Right lobe of liver (tissue), 6 donors: Measurements from ENCODE around the gene OR14C36. TPM values are rescaled to one million over a fixed set of nuclear protein-coding genes. Genes with fewer than 3 reads are reported as not detected.

ENCODE experiments used
- ATAC-seq, 4 donors: fragments of 200-7000 bp; cut with Tn5 transposase; one replicate each; pipeline ENCODE4 v1.9.1; 2020; ENCODE audit warnings: mild to moderate bottlenecking in 4 of 4, moderate library complexity in 4 of 4
- DNase-seq, 3 donors: peaks; one replicate each; pipeline ENCODE4 v3.0.0-alpha.2; 2020
- H3K27ac ChIP-seq, 3 donors: fragments of 200-600 bp; one replicate each; pipeline ENCODE4 v1.8.0; 2022
- H3K27me3 ChIP-seq, 2 donors: fragments of 200-600 bp; one replicate each; pipeline ENCODE4 v1.8.0; 2022
- H3K36me3 ChIP-seq, 4 donors: fragments of 200-600 bp; sonication (generic) in 1 of 4; one replicate each; pipeline versions ENCODE4 v1.5.1 to v1.8.0; 2017 to 2022; ENCODE audit warnings: control low read depth in 1 of 4
- H3K4me1 ChIP-seq, 4 donors: fragments of 200-600 bp; sonication (generic) in 1 of 4; one replicate each; pipeline versions ENCODE4 v1.5.1 to v1.8.0; 2017 to 2022; ENCODE audit warnings: control low read depth in 1 of 4
- H3K4me3 ChIP-seq, 3 donors: fragments of 200-600 bp; one replicate each; pipeline ENCODE4 v1.8.0; 2022
- H3K9me3 ChIP-seq, 4 donors: fragments of 200-600 bp; sonication (generic) in 1 of 4; one replicate each; pipeline versions ENCODE4 v1.5.1 to v1.8.0; 2017 to 2022; ENCODE audit warnings: control low read depth in 1 of 4
- CTCF ChIP-seq, 4 donors: fragments of 200-600 bp in 3 of 4; fragments of 450-650 bp in 1 of 4; IDR thresholded peaks; one replicate each; pipeline versions ENCODE4 v1.5.1 to v1.8.0; 2016 to 2022; ENCODE audit warnings: antibody characterized with exemption in 4 of 4, mild to moderate bottlenecking in 2 of 4
- POLR2A ChIP-seq: fragments of 450-650 bp; IDR thresholded peaks from one replicate; pipeline ENCODE4 v1.6.1; 2017; ENCODE audit warnings: antibody characterized with exemption, mild to moderate bottlenecking
- WGBS: methylation state at CpG from one replicate; pipeline ENCODE4 v1.1.6; 2018; ENCODE audit warnings: low coverage, low lambda C conversion rate; ENCODE audit not compliant: insufficient coverage; ENCODE audit errors: missing lambda C conversion rate; 5-methylcytosine and 5-hydroxymethylcytosine counted together
- intact Hi-C, 2 donors: fragments of 100-400 bp; cut with DNase I; formaldehyde crosslinking; loops; one replicate each; pipeline versions ENCODE4 v1.11.2 to v1.14.1; 2022
- total RNA-seq, 6 experiments: library from RNA; depleted of rRNA in 2 of 6; stranded (reverse); fragments of >200 nt in 2 of 6; fragmentation: NEBNext Ultra II Directional in 3 of 6; extraction: Animal tissue kit (Norgen Biotek cat#: 25700) in 3 of 6; gene quantifications; one replicate each; pipeline versions ENCODE4 v1.1.0 to v1.2.4, GENCODE V29; 2016 to 2023
- donor health status: DM: no; HTN: yes; CAD: no.
- donor health status: DM: no; HTN: no; CAD: no.
- donor health status: DM: no; HTN: no; CAD: no.
- donor health status: DM: no; HTN: yes; CAD: no.
- donor health status: DM: no; HTN: yes; CAD: no.

OR14C36 gene
- total RNA-seq, 6 experiments from 2014 or later: not detected

- H3K9me3 ChIP-seq: no peaks in the 10 kb centered on the region
- H3K27ac ChIP-seq: no peak overlapping the region
- H3K36me3 ChIP-seq: no peaks in the 10 kb centered on the region
- TF ChIP-seq CTCF (IDR thresholded peaks at IDR 0.05) (no peak), POLR2A (no peak)
- H3K27me3 ChIP-seq: no peaks in the 10 kb centered on the region
- intact Hi-C loops: no loop called here
- no peaks in the 10 kb centered on the region for H3K4me1 ChIP-seq
- H3K4me3 ChIP-seq: no peak overlapping the region
- ATAC-seq (no peak), DNase-seq (no peak)
- 60% methylated on average over 4 of the region's 11 CpGs for WGBS
Observed at GRCh38 chr1:248316796-248317195, 31.8 kb upstream of the OR14C36 start.

- intact Hi-C loops: no loop called here
- H3K27ac ChIP-seq: no peak within 1 kb of the TSS
- no peaks in the 10 kb centered on the region for H3K4me1 ChIP-seq
- H3K27me3 ChIP-seq: no peaks in the 10 kb centered on the region
- H3K4me3 ChIP-seq: no peak within 1 kb of the TSS
- TF ChIP-seq POLR2A: no peak
- TF ChIP-seq CTCF (IDR thresholded peaks at IDR 0.05): no peak
- ATAC-seq (no peak), DNase-seq (no peak)
- WGBS: 71% methylated on average over 1 of the region's 1 CpG
- no peaks in the 10 kb centered on the region for H3K36me3 ChIP-seq
- no peaks in the 10 kb centered on the region for H3K9me3 ChIP-seq
Observed at GRCh38 chr1:248324468-248324867, 24.1 kb upstream of the OR14C36 start, which contains the start of gene OR2M7. Gene OR2M7, minus strand, starts transcription at chr1:248324568. Its CDS starts 0 bp downstream, at chr1:248324568.

- 21% methylated on average over 3 of the region's 3 CpGs for WGBS
- Histone ChIP-seq H3K27me3 (no peaks in the 10 kb centered on the region), H3K9me3 (no peaks in the 10 kb centered on the region), H3K36me3 (no peaks in the 10 kb centered on the region), H3K27ac (no peak overlapping the region), H3K4me3 (no peak overlapping the region), H3K4me1 (no peaks in the 10 kb centered on the region)
- intact Hi-C loops: no loop called here
- DNase-seq (no peak), ATAC-seq (no peak)
- TF ChIP-seq POLR2A: no peak
- TF ChIP-seq CTCF (IDR thresholded peaks at IDR 0.05): no peak
Observed at GRCh38 chr1:248343451-248343850, 5.1 kb upstream of the OR14C36 start.

GRCh38 chr1:248359415-248359814 is 10.8 kb downstream of the OR14C36 start:
- 36% methylated on average over 3 of the region's 3 CpGs for WGBS
- Histone ChIP-seq H3K4me3 (no peak overlapping the region), H3K27ac (no peak overlapping the region), H3K9me3 (no peaks in the 10 kb centered on the region), H3K4me1 (no peaks in the 10 kb centered on the region), H3K36me3 (no peaks in the 10 kb centered on the region), H3K27me3 (no peaks in the 10 kb centered on the region)
- TF ChIP-seq CTCF (IDR thresholded peaks at IDR 0.05) (no peak), POLR2A (no peak)
- intact Hi-C loops: no loop called here
- no peak for ATAC-seq
- no peak for DNase-seq
